Small intestine (tissue), 7 donors: ENCODE results near the gene UNC13A. TPM values are rescaled to one million over a fixed set of nuclear protein-coding genes. Genes with fewer than 3 reads are reported as not detected.

Experiments
- DNase-seq, 2 donors: peaks; one replicate each; pipeline versions ENCODE4 v3.0.0 to v3.0.0-alpha.2; 2013
- FAIRE-seq: peaks from 2 replicates; lab custom pipeline; 2012; peaks lifted over from hg19 to GRCh38; lab: Jason Lieb, UNC
- H3K27ac ChIP-seq, 3 donors: one replicate each; pipeline ENCODE4 v1.5.1; 2013; ENCODE audit warnings: low read length in 2 of 3, mild to moderate bottlenecking in 2 of 3, control low read depth in 1 of 3, inconsistent platforms in 1 of 3, low read depth in 1 of 3, moderate library complexity in 1 of 3
- H3K27me3 ChIP-seq, 3 donors: one replicate each; pipeline ENCODE4 v1.6.1; 2013; ENCODE audit warnings: low read length in 3 of 3, inconsistent platforms in 1 of 3; ENCODE audit not compliant: control insufficient read depth in 3 of 3, insufficient read depth in 3 of 3
- H3K36me3 ChIP-seq, 3 donors: one replicate each; pipeline ENCODE4 v1.6.1; 2013; ENCODE audit warnings: low read length in 3 of 3, inconsistent platforms in 1 of 3, low read depth in 1 of 3, mild to moderate bottlenecking in 1 of 3, moderate library complexity in 1 of 3; ENCODE audit not compliant: control insufficient read depth in 3 of 3, insufficient read depth in 2 of 3
- H3K4me1 ChIP-seq, 3 donors: one replicate each; pipeline ENCODE4 v1.6.1; 2013; ENCODE audit warnings: low read length in 2 of 3, inconsistent platforms in 1 of 3, low read depth in 1 of 3, mild to moderate bottlenecking in 1 of 3, moderate library complexity in 1 of 3; ENCODE audit not compliant: control insufficient read depth in 3 of 3, insufficient read depth in 2 of 3
- H3K4me3 ChIP-seq, 3 donors: one replicate each; pipeline ENCODE4 v1.5.1; 2013; ENCODE audit warnings: low read length in 3 of 3, control low read depth in 1 of 3, inconsistent platforms in 1 of 3, low read depth in 1 of 3, mild to moderate bottlenecking in 1 of 3, moderate library complexity in 1 of 3
- H3K9me3 ChIP-seq, 2 donors: one replicate each; pipeline ENCODE4 v1.6.1; 2013; ENCODE audit warnings: low read depth in 1 of 2, low read length in 1 of 2; ENCODE audit not compliant: control insufficient read depth in 2 of 2, insufficient read depth in 1 of 2
- WGBS, 3 donors: extraction: QIAGEN DNeasy Blood & Tissue Kit; methylation state at CpG; one replicate each; pipeline ENCODE4 v1.1.7; 2013; 5-methylcytosine and 5-hydroxymethylcytosine counted together
- polyA plus RNA-seq, 4 donors: library from polyadenylated mRNA; stranded (reverse) in 3 of 4; unstranded in 1 of 4; fragments of 200-250 nt in 3 of 4; fragments of 120-200 nt in 1 of 4; gene quantifications; one replicate each; pipeline versions ENCODE4 v1.2.1 to v1.2.3, GENCODE V29; 2013
- donor health status: healthy with polysubstance abuse.
- donor health status: control.
- donor health status: control.
- donor health status: Bipolar disorder and iron deficiency.
- donor health status: healthy.

The UNC13A gene
- polyA plus RNA-seq, 4 donors: 0.78 to 1.1 TPM; not detected in 2

- H3K4me1 ChIP-seq: no peaks in the 10 kb centered on the region
- 79% methylated on average over 15 of the region's 15 CpGs for WGBS, 3 donors
- H3K4me3 ChIP-seq: no peak overlapping the region
- no peak for DNase-seq
- H3K36me3 ChIP-seq: no peaks in the 10 kb centered on the region
- H3K27ac ChIP-seq: no peak overlapping the region
- FAIRE-seq: no peak
- H3K9me3 ChIP-seq: no peaks in the 10 kb centered on the region
- H3K27me3 ChIP-seq: no peaks in the 10 kb centered on the region
Observed at GRCh38 chr19:17641181-17641580, 47.0 kb downstream of the UNC13A start.

GRCh38 chr19:17633700-17634099 lies 54.5 kb downstream of the UNC13A start:
- Histone ChIP-seq H3K27me3 (peaks cover 0 to 3% (median 0%) of the 10 kb centered on the region in 3 donors), H3K36me3 (no peaks in the 10 kb centered on the region), H3K4me3 (no peak overlapping the region), H3K4me1 (no peaks in the 10 kb centered on the region), H3K27ac (no peak overlapping the region), H3K9me3 (no peaks in the 10 kb centered on the region)
- DNase-seq (no peak), FAIRE-seq (no peak)
- 88 to 100% (median 93%) methylated on average over 1 of the region's 1 CpG for WGBS, 3 donors

- Histone ChIP-seq H3K4me3 (no peak overlapping the region), H3K27me3 (peaks cover 0 to 3% (median 0%) of the 10 kb centered on the region in 3 donors), H3K27ac (no peak overlapping the region), H3K36me3 (no peaks in the 10 kb centered on the region), H3K9me3 (no peaks in the 10 kb centered on the region), H3K4me1 (no peaks in the 10 kb centered on the region)
- 87 to 90% (median 87%) methylated on average over 9 of the region's 9 CpGs for WGBS, 3 donors
- DNase-seq (no peak), FAIRE-seq (no peak)
Observed at GRCh38 chr19:17632577-17632976, 55.6 kb downstream of the UNC13A start.

DNA sequence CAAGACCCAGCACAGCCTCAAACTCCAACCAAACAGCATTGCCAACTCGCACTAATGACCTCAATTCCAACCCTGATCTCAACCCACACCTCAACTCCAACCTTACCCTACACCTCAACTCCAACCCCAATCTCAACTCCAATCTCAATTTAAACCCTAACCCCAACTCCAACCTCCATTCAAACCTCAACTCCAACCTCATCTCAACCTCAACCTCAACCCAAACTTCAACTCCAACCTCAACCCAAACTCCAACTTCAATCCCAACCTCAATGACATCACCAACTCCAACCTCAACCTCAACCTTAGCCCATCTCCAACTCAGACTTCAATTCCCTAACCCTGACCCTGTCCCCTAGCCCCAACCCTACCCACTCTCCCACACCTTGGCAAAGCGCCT lies 58.4 kb downstream of the UNC13A start:
- no peaks in the 10 kb centered on the region for H3K36me3 ChIP-seq
- H3K4me3 ChIP-seq: no peak overlapping the region
- no peaks in the 10 kb centered on the region for H3K4me1 ChIP-seq
- FAIRE-seq (no peak), DNase-seq (no peak)
- WGBS, 3 donors: 85 to 89% (median 86%) methylated on average over 2 of the region's 2 CpGs
- no peaks in the 10 kb centered on the region for H3K9me3 ChIP-seq
- H3K27me3 ChIP-seq: peaks cover 0 to 3% (median 0%) of the 10 kb centered on the region in 3 donors
- no peak overlapping the region for H3K27ac ChIP-seq

DNA sequence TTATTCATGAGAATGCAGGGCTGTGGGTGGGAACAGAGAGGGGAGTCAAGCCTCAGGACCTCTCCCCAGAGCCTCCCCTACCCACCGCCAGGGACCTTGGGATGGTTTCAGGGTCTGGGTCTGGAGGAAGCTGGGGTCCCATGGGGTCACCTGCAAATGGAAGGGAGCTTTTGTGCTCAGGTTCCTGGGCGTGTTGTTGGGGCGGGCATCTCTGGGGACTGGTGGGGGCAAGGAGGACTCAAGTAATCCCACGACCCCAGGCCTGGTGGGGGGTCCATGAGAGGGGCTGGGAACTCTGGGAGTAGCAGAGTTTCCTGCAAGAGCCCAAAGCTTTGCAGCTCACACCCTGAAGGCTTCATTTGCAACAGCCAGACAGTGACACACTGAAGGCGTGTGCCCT lies 60.2 kb downstream of the UNC13A start:
- H3K4me1 ChIP-seq: no peaks in the 10 kb centered on the region
- FAIRE-seq (no peak), DNase-seq (no peak)
- no peaks in the 10 kb centered on the region for H3K9me3 ChIP-seq
- no peak overlapping the region for H3K27ac ChIP-seq
- 70 to 83% (median 73%) methylated on average over 4 to 5 of the region's 5 CpGs for WGBS, 3 donors
- H3K4me3 ChIP-seq: no peak overlapping the region
- peaks cover 0 to 3% (median 0%) of the 10 kb centered on the region in 3 donors for H3K27me3 ChIP-seq
- no peaks in the 10 kb centered on the region for H3K36me3 ChIP-seq

DNA sequence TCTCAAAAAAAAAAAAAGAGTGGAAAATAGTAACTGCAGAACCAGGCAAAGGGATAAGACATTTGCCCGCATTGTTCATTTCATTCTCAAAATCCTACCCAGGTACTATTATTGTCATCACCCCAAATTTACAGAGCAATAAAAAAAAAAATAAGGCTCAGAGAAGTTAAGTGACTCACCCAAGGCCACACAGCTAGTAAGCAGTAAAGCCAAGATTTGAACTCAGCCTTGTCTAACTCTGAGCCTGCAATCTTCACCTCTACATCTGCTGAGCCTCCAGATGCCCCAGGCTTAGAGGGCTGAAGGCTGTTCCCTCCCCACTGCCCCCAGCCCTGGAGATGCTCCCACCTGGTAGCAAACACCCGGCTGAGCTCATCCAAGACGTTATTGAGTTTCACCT lies 61.0 kb downstream of the UNC13A start:
- WGBS, 3 donors: 76 to 91% (median 85%) methylated on average over 3 of the region's 3 CpGs

DNA sequence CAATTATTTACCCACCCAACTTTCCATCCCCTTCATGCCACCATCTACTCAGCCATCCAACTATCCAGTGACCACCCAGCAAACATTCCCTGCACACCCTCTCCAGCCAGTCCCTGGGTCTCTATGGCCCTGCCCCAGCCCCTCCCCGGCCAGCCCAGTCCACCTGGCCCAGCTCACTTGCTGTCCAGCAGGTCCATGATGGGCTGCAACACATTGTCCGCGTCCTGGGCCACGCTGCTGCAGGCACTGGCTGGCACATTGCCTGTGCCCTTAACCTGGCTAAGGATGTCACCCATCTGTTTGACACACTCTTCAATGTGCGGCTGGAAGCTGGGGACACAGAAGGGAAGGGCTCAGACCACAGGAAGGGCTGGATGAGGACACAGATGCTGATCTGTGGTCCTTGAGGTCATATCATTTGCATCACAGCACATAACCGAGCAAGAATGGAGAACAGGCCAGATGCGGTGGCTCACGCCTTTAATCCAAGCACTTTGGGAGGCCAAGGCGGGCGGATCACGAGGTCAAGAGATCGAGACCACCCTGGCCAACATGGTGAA lies 61.6 kb downstream of the UNC13A start:
- DNase-seq (no peak), FAIRE-seq (no peak)
- H3K36me3 ChIP-seq: no peaks in the 10 kb centered on the region
- 69 to 79% (median 76%) methylated on average over 12 of the region's 12 CpGs for WGBS, 3 donors
- no peak overlapping the region for H3K27ac ChIP-seq
- H3K4me1 ChIP-seq: no peaks in the 10 kb centered on the region
- H3K4me3 ChIP-seq: no peak overlapping the region
- peaks cover 0 to 8% of the 10 kb centered on the region in 2 donors for H3K9me3 ChIP-seq
- H3K27me3 ChIP-seq: peaks cover 0 to 3% (median 2%) of the 10 kb centered on the region in 3 donors

More for the DNA sequence above, 61.0 kb downstream of the UNC13A start:
- DNase-seq: no peak
- no peak for FAIRE-seq
- Histone ChIP-seq H3K27me3 (peaks cover 0 to 3% (median 0%) of the 10 kb centered on the region in 3 donors), H3K4me3 (no peak overlapping the region), H3K36me3 (no peaks in the 10 kb centered on the region), H3K27ac (no peak overlapping the region), H3K4me1 (no peaks in the 10 kb centered on the region), H3K9me3 (peaks cover 0 to 3% of the 10 kb centered on the region in 2 donors)

GRCh38 chr19:17625980-17626379 lies 62.2 kb downstream of the UNC13A start:
- Histone ChIP-seq H3K36me3 (no peaks in the 10 kb centered on the region), H3K27ac (no peak overlapping the region), H3K27me3 (peaks cover 0 to 3% (median 2%) of the 10 kb centered on the region in 3 donors), H3K9me3 (peaks cover 0 to 10% of the 10 kb centered on the region in 2 donors), H3K4me3 (no peak overlapping the region), H3K4me1 (no peaks in the 10 kb centered on the region)
- WGBS, 3 donors: 48 to 72% (median 56%) methylated on average over 2 of the region's 2 CpGs
- no peak for FAIRE-seq
- no peak for DNase-seq

DNA sequence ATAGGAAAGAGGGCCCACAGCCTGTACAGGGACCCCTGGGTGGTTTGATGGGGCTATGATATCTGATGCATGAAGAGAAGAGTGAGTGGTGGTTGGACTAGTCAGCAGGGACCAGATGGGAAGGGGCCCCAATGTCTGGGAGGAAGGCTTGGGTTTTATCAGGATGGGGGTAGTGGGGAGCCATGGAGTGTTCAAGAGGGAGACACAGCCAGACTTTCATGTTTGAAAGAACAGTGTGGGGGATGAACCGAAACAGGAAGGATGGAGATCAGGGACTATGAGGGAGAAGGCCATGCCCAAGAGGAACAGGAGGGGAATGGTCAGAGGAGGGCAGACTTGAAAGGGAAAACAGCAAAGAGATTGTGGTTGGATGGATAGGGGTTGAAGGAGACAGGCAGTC lies 63.1 kb downstream of the UNC13A start:
- H3K36me3 ChIP-seq: no peaks in the 10 kb centered on the region
- peaks cover 0 to 10% of the 10 kb centered on the region in 2 donors for H3K9me3 ChIP-seq
- H3K27ac ChIP-seq: no peak overlapping the region
- no peak for DNase-seq
- peaks cover 0 to 2% (median 2%) of the 10 kb centered on the region in 3 donors for H3K27me3 ChIP-seq
- no peak for FAIRE-seq
- H3K4me3 ChIP-seq: no peak overlapping the region
- WGBS, 3 donors: 70 to 88% (median 71%) methylated on average over 1 of the region's 1 CpG
- no peaks in the 10 kb centered on the region for H3K4me1 ChIP-seq
